T-cell (primary cell): ENCODE measurements around the gene PDGFRA. TPM values are rescaled to one million over a fixed set of nuclear protein-coding genes. Genes with fewer than 3 reads are reported as not detected.
"Not testable (repeated sequence)": the region's sequence is repeated elsewhere in the genome, so short reads cannot be mapped to it uniquely, and the experiment has no call there.

Experiments
- ATAC-seq, 4 experiments: fragments of 200-7000 bp in 3 of 4; fragments of 150-1000 bp in 1 of 4; cut with Tn5 transposase; replicated peaks in 1 of 4; 1 replicate in 3 of 4; 2 replicates in 1 of 4; pipeline ENCODE4 v1.10.0; 2021; ENCODE audit warnings: moderate library complexity in 3 of 4, mild to moderate bottlenecking in 2 of 4, moderate number of reproducible peaks in 1 of 4
- CTCF ChIA-PET, 2 donors: fragments of 300-600 bp; sonication (Branson Sonifier 250); formaldehyde crosslinking; loops; one replicate each; lab custom pipeline; 2022; ENCODE audit warnings: antibody characterized with exemption in 2 of 2; lab: Charles Lee
- POLR2A ChIA-PET, 2 donors: fragments of 300-600 bp; sonication (Branson Sonifier 250); formaldehyde crosslinking; loops; one replicate each; lab custom pipeline; 2022; ENCODE audit warnings: antibody characterized with exemption in 2 of 2; lab: Charles Lee
- DNase-seq, 35 experiments: peaks; one replicate each; pipeline versions ENCODE4 v3.0.0 to v3.0.0-alpha.2; 2013 to 2023
- H3K27ac ChIP-seq: one replicate; pipeline ENCODE4 v1.5.1; 2013; ENCODE audit warnings: low read length
- H3K27me3 ChIP-seq, 2 experiments: replicated peaks in 1 of 2; 1 replicate in 1 of 2; 2 replicates in 1 of 2; pipeline versions ENCODE4 v1.6.1 to v1.7.0; 2013; ENCODE audit warnings: low read length in 1 of 2, mixed read lengths in 1 of 2; ENCODE audit not compliant: control insufficient read depth in 2 of 2, insufficient read depth in 2 of 2; ENCODE audit errors: extremely low read depth in 1 of 2
- H3K36me3 ChIP-seq, 2 donors: 1 replicate in 1 of 2; 2 replicates in 1 of 2; pipeline versions ENCODE4 v1.6.1 to v1.7.0; 2013; ENCODE audit warnings: low read length in 1 of 2; ENCODE audit not compliant: control insufficient read depth in 2 of 2, insufficient read depth in 1 of 2; ENCODE audit errors: extremely low read depth in 1 of 2
- H3K4me1 ChIP-seq, 2 experiments: 1 replicate in 1 of 2; 2 replicates in 1 of 2; pipeline versions ENCODE4 v1.6.1 to v1.7.0; 2013; ENCODE audit warnings: low read length in 2 of 2, mixed read lengths in 1 of 2; ENCODE audit not compliant: insufficient read depth in 2 of 2, control insufficient read depth in 1 of 2; ENCODE audit errors: extremely low read depth in 1 of 2
- H3K4me3 ChIP-seq, 2 donors: 1 replicate in 1 of 2; 2 replicates in 1 of 2; pipeline versions ENCODE4 v1.5.1 to v1.7.0; 2013; ENCODE audit warnings: mild to moderate bottlenecking in 2 of 2, low read length in 1 of 2, moderate library complexity in 1 of 2; ENCODE audit not compliant: control insufficient read depth in 1 of 2; ENCODE audit errors: extremely low read depth in 1 of 2
- H3K9me3 ChIP-seq: 2 replicates; pipeline ENCODE4 v1.7.0; 2013
- H3K27ac Mint-ChIP-seq, 2 donors: one replicate each; pipeline ENCODE4 v1.8.0; 2020 to 2021; ENCODE audit warnings: mild to moderate bottlenecking in 2 of 2, mixed read lengths in 2 of 2
- H3K27me3 Mint-ChIP-seq, 2 donors: one replicate each; pipeline ENCODE4 v1.8.0; 2021 to 2022; ENCODE audit warnings: mixed read lengths in 2 of 2
- H3K36me3 Mint-ChIP-seq: one replicate; pipeline ENCODE4 v1.8.0; 2021; ENCODE audit warnings: mixed read lengths
- H3K4me1 Mint-ChIP-seq, 3 donors: one replicate each; pipeline ENCODE4 v1.8.0; 2020 to 2022; ENCODE audit warnings: mixed read lengths in 3 of 3, mild to moderate bottlenecking in 1 of 3
- H3K4me3 Mint-ChIP-seq, 3 donors: one replicate each; pipeline ENCODE4 v1.8.0; 2020 to 2022; ENCODE audit warnings: mild to moderate bottlenecking in 3 of 3, mixed read lengths in 3 of 3, moderate library complexity in 3 of 3
- H3K9me3 Mint-ChIP-seq, 3 donors: one replicate each; pipeline ENCODE4 v1.8.0; 2020 to 2022; ENCODE audit warnings: mixed read lengths in 3 of 3
- WGBS: methylation state at CpG from one replicate; pipeline ENCODE4 v1.1.5; 2013; ENCODE audit warnings: missing lambda C conversion rate; ENCODE audit not compliant: insufficient coverage; 5-methylcytosine and 5-hydroxymethylcytosine counted together
- total RNA-seq, 35 experiments: library from RNA in 6 of 35; stranded (reverse) in 6 of 35; fragments of 120-200 nt in 1 of 35; gene quantifications; one replicate each; pipeline versions ENCODE4 v1.2.1 to v1.2.4 and lab custom pipeline; 2013 to 2026

The PDGFRA gene
- total RNA-seq, 5 donors from 2014 or later (not counting 1 experiment from before 2014, with no cell fraction given) = 0.29 to 0.39 (median 0.32) TPM; not detected in 2

- WGBS = 2% methylated on average over 54 of the region's 67 CpGs
- peak overlapping the region; percentile 76 to 82 (median 78) for H3K4me3 Mint-ChIP-seq
- DNase-seq (peak; percentile 17 to 87 (median 59)), ATAC-seq (peak; percentile 57 to 63 (median 58))
- peaks cover 21 to 26% (median 24%) of the 10 kb centered on the region in 3 donors for H3K4me1 Mint-ChIP-seq
- peaks cover 4 to 40% of the 10 kb centered on the region in 2 experiments for H3K4me1 ChIP-seq
- H3K27ac ChIP-seq = no peak overlapping the region
- H3K36me3 ChIP-seq = no peaks in the 10 kb centered on the region
- H3K4me3 ChIP-seq = peak overlapping the region; percentile 32 to 67
- H3K27me3 ChIP-seq = peaks cover 8 to 59% of the 10 kb centered on the region in 2 experiments
- H3K36me3 Mint-ChIP-seq = no peaks in the 10 kb centered on the region
- H3K27me3 Mint-ChIP-seq = peaks cover 42 to 55% of the 10 kb centered on the region in 2 donors
- H3K9me3 Mint-ChIP-seq = no peaks in the 10 kb centered on the region
- ChIA-PET CTCF (interaction anchor here (0.5 to 4.0 kb wide), 50 partner anchors 8 to 1892 kb away, joined by 3 to 86 read pairs (median 3); no protein-coding TSS in a partner anchor), POLR2A (no interaction called here)
- H3K9me3 ChIP-seq = no peaks in the 10 kb centered on the region
- H3K27ac Mint-ChIP-seq = peak overlapping the region in 1 of 2 donors; percentile 59
Observed at GRCh38 chr4:54233697-54234496, 4.8 kb downstream of the PDGFRA start.

GRCh38 chr4:54234497-54235205 is 5.6 kb downstream of the PDGFRA start:
- no peaks in the 10 kb centered on the region for H3K9me3 Mint-ChIP-seq
- WGBS = 20% methylated on average over 3 of the region's 10 CpGs
- Histone ChIP-seq H3K27ac (no peak overlapping the region), H3K36me3 (no peaks in the 10 kb centered on the region), H3K9me3 (no peaks in the 10 kb centered on the region), H3K4me3 (peak overlapping the region in 1 of 2 donors; percentile 67), H3K4me1 (peaks cover 4 to 40% of the 10 kb centered on the region in 2 experiments), H3K27me3 (peaks cover 5 to 54% of the 10 kb centered on the region in 2 experiments)
- H3K27ac Mint-ChIP-seq = no peak overlapping the region
- CTCF ChIA-PET = interaction anchor here (0.5 to 4.0 kb wide), 32 partner anchors 16 to 1859 kb away, joined by 3 to 86 read pairs (median 4); no protein-coding TSS in a partner anchor
- ATAC-seq (no peak), DNase-seq (no peak)
- no peaks in the 10 kb centered on the region for H3K36me3 Mint-ChIP-seq
- POLR2A ChIA-PET = no interaction called here
- peak overlapping the region in 2 of 3 donors; percentile 36 to 82 for H3K4me3 Mint-ChIP-seq
- H3K4me1 Mint-ChIP-seq = peaks cover 15 to 20% (median 17%) of the 10 kb centered on the region in 3 donors
- peaks cover 34 to 51% of the 10 kb centered on the region in 2 donors for H3K27me3 Mint-ChIP-seq

- ATAC-seq, CTCF ChIA-PET, DNase-seq, H3K9me3 ChIP-seq, H3K27ac ChIP-seq, H3K36me3 ChIP-seq, H3K4me3 ChIP-seq, H3K27ac Mint-ChIP-seq, H3K4me3 Mint-ChIP-seq, POLR2A ChIA-PET, H3K9me3 Mint-ChIP-seq, H3K36me3 Mint-ChIP-seq: not testable (repeated sequence)
- peaks cover 4 to 29% of the 10 kb centered on the region in 2 experiments for H3K4me1 ChIP-seq
- peaks cover 3 to 40% of the 10 kb centered on the region in 2 experiments for H3K27me3 ChIP-seq
- 87% methylated on average over 7 of the region's 7 CpGs for WGBS
- H3K4me1 Mint-ChIP-seq = peaks cover 12 to 14% (median 12%) of the 10 kb centered on the region in 3 donors
- peaks cover 29 to 41% of the 10 kb centered on the region in 2 donors for H3K27me3 Mint-ChIP-seq
Observed at GRCh38 chr4:54236316-54236715, 7.2 kb downstream of the PDGFRA start.

DNA sequence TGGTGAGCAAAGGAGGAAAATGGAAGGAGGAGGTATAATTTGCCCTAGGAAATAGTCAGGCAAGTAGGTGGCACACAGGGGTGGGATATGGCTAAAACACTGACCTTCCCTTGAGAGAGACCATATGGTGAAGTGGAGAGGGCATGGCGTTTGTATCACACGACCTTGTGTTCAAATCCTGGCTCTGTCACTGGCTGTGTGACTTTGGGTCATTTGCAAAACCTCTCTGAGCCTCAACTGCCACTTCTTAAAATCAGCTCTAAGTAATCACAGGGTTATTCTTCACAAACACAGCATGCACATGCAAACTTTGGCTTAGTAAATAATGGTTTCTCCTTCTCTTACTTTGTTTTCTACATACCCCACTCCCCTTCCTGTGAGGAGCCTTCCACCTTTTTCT is 8.7 kb downstream of the PDGFRA start:
- Mint-ChIP-seq H3K4me3 (no peak overlapping the region), H3K27me3 (peaks cover 32 to 33% of the 10 kb centered on the region in 2 donors), H3K27ac (no peak overlapping the region), H3K4me1 (peaks cover 5 to 12% (median 9%) of the 10 kb centered on the region in 3 donors), H3K9me3 (peaks cover 0 to 4% (median 0%) of the 10 kb centered on the region in 3 donors), H3K36me3 (no peaks in the 10 kb centered on the region)
- Histone ChIP-seq H3K4me1 (peaks cover 2 to 15% of the 10 kb centered on the region in 2 experiments), H3K9me3 (no peaks in the 10 kb centered on the region), H3K4me3 (no peak overlapping the region), H3K27me3 (peaks cover 0 to 26% of the 10 kb centered on the region in 2 experiments), H3K36me3 (no peaks in the 10 kb centered on the region), H3K27ac (no peak overlapping the region)
- no CpG with 5 or more reads among the region's 2 CpGs for WGBS
- ChIA-PET POLR2A (no interaction called here), CTCF (interaction anchor here in 1 of 2 donors (0.6 kb wide), 2 partner anchors 15 to 474 kb away, joined by 4 to 8 read pairs; no protein-coding TSS in a partner anchor)
- DNase-seq (no peak), ATAC-seq (no peak)

GRCh38 chr4:54238389-54238788 is 9.3 kb downstream of the PDGFRA start:
- Mint-ChIP-seq H3K27me3 (peaks cover 38 to 40% of the 10 kb centered on the region in 2 donors), H3K9me3 (peaks cover 0 to 4% (median 0%) of the 10 kb centered on the region in 3 donors), H3K4me1 (peaks cover 5 to 12% (median 9%) of the 10 kb centered on the region in 3 donors), H3K27ac (no peak overlapping the region), H3K4me3 (no peak overlapping the region), H3K36me3 (no peaks in the 10 kb centered on the region)
- Histone ChIP-seq H3K27ac (no peak overlapping the region), H3K36me3 (no peaks in the 10 kb centered on the region), H3K9me3 (no peaks in the 10 kb centered on the region), H3K4me3 (no peak overlapping the region), H3K4me1 (peaks cover 2 to 9% of the 10 kb centered on the region in 2 experiments), H3K27me3 (peaks cover 0 to 20% of the 10 kb centered on the region in 2 experiments)
- POLR2A ChIA-PET = no interaction called here
- CTCF ChIA-PET = interaction anchor here (0.5 to 0.6 kb wide), 2 partner anchors 16 to 307 kb away, joined by 3 to 4 read pairs; no protein-coding TSS in a partner anchor
- ATAC-seq (no peak), DNase-seq (no peak)

DNA sequence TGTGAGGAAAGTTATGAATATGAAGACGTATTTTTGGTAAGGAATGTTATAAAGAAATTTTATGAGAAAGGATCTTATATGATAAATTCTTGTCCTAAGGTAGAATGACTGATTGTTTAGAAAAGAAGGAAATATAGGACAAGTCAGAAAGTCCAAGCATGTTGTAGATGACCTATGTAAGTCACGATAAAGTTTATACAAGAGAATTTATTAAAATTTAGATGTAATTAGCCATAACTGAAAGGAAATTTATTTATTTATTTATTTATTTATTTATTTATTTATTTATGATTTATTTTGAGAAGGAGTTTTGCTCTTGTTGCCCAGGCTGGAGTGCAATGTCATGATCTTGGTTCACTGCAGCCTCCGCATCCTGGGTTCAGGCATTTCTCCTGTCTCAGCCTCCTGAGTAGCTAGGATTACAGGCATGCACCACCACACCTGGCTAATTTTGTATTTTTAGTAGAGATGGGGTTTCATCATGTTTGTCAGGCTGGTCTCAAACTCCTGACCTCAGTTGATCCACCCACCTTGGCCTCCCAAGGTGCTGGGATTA is 12.3 kb downstream of the PDGFRA start:
- H3K9me3 Mint-ChIP-seq, DNase-seq, H3K4me1 ChIP-seq, H3K27me3 ChIP-seq, POLR2A ChIA-PET, H3K4me3 Mint-ChIP-seq, H3K4me3 ChIP-seq, H3K9me3 ChIP-seq, H3K36me3 ChIP-seq, H3K27ac Mint-ChIP-seq, H3K36me3 Mint-ChIP-seq, H3K4me1 Mint-ChIP-seq, H3K27ac ChIP-seq, ATAC-seq: not testable (repeated sequence)
- CTCF ChIA-PET = interaction anchor here in 1 of 2 donors (0.6 kb wide), 1 partner anchor 1535 kb away, joined by 7 read pairs; no protein-coding TSS in a partner anchor
- peaks cover 25 to 32% of the 10 kb centered on the region in 2 donors for H3K27me3 Mint-ChIP-seq
- 83% methylated on average over 1 of the region's 3 CpGs for WGBS
